Hepatocyte (in vitro differentiated cells): Measurements from ENCODE around the gene SGCA.

ENCODE experiments used
- EZH2 ChIP-seq: fragments of 200-600 bp; sonication (generic); IDR thresholded peaks from 2 replicates; pipeline ENCODE4 v1.6.1; 2016; ENCODE audit warnings: antibody characterized with exemption, mild to moderate bottlenecking, borderline replicate concordance
- EZH2phosphoT487 ChIP-seq: fragments of 200-600 bp; sonication (generic); IDR thresholded peaks from one replicate; pipeline ENCODE4 v1.6.1; 2018; ENCODE audit warnings: antibody characterized with exemption, mild to moderate bottlenecking, low read depth, moderate library complexity; ENCODE audit not compliant: unreplicated experiment, severe bottlenecking
- TF ChIP-seq, protein P1 (sequence below): fragments of 200-600 bp; sonication (generic); IDR thresholded peaks from 2 replicates; pipeline ENCODE4 v1.5.1; 2016; ENCODE audit warnings: antibody characterized with exemption, mild to moderate bottlenecking; ENCODE audit not compliant: poor library complexity

DNA sequence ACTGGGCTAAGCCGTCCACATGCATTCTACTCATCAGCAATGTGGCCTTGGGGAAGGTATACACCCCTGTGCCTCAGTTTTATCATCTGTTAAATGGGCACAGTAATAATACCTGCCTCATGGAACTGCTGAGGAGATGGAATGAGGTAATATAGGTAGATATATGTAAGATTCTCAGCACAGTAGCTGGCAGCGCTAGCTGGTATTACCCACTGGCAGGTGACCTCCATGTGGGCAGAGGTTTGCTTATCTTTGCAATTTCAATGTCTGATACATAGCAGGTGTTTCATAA is 1.2 kb upstream of the SGCA start:
- TF ChIP-seq, protein P1, sequence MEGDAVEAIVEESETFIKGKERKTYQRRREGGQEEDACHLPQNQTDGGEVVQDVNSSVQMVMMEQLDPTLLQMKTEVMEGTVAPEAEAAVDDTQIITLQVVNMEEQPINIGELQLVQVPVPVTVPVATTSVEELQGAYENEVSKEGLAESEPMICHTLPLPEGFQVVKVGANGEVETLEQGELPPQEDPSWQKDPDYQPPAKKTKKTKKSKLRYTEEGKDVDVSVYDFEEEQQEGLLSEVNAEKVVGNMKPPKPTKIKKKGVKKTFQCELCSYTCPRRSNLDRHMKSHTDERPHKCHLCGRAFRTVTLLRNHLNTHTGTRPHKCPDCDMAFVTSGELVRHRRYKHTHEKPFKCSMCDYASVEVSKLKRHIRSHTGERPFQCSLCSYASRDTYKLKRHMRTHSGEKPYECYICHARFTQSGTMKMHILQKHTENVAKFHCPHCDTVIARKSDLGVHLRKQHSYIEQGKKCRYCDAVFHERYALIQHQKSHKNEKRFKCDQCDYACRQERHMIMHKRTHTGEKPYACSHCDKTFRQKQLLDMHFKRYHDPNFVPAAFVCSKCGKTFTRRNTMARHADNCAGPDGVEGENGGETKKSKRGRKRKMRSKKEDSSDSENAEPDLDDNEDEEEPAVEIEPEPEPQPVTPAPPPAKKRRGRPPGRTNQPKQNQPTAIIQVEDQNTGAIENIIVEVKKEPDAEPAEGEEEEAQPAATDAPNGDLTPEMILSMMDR = no peak
- TF ChIP-seq EZH2phosphoT487 (no peak), EZH2 (no peak)
